SJSA1 (cell line): ENCODE measurements around the gene SLC7A8. TPM values are rescaled to one million over a fixed set of nuclear protein-coding genes. Genes with fewer than 3 reads are reported as not detected.
A peak's percentile ranks its signal among the peaks of the same experiment; 100 is the strongest.
"Not testable (repeated sequence)": the region's sequence is repeated elsewhere in the genome, so short reads cannot be mapped to it uniquely, and the experiment has no call there.

Experiments used
- DNase-seq, 2 experiments: peaks; one replicate each; pipeline ENCODE4 v3.0.0-alpha.2; 2015 to 2020; ENCODE audit warnings: low spot score in 2 of 2, low read depth in 1 of 2
- H3K27ac ChIP-seq: fragments of 250-450 bp; sonication (Bioruptor Pico); 2 replicates; pipeline ENCODE4 v1.5.1; 2020; ENCODE audit warnings: mild to moderate bottlenecking, moderate library complexity
- H3K27me3 ChIP-seq: fragments of 250-450 bp; sonication (Bioruptor Pico); replicated peaks from 2 replicates; pipeline ENCODE4 v1.5.1; 2020; ENCODE audit warnings: mild to moderate bottlenecking, moderate library complexity
- H3K36me3 ChIP-seq: fragments of 250-450 bp; sonication (Bioruptor Pico); 2 replicates; pipeline ENCODE4 v1.5.1; 2020; ENCODE audit warnings: mild to moderate bottlenecking
- H3K4me1 ChIP-seq: fragments of 250-450 bp; sonication (Bioruptor Pico); replicated peaks from 2 replicates; pipeline ENCODE4 v1.6.1; 2021; ENCODE audit warnings: mild to moderate bottlenecking
- H3K4me3 ChIP-seq: fragments of 250-450 bp; sonication (Bioruptor Pico); 2 replicates; pipeline ENCODE4 v1.5.1; 2020; ENCODE audit warnings: mild to moderate bottlenecking
- H3K9me3 ChIP-seq: fragments of 250-450 bp; sonication (Bioruptor Pico); replicated peaks from 2 replicates; pipeline ENCODE4 v1.5.1; 2020; ENCODE audit warnings: mild to moderate bottlenecking
- total RNA-seq: library from RNA; depleted of rRNA; stranded (reverse); fragments of >200 nt; shearing (Covaris generic); gene quantifications from 2 replicates; pipeline ENCODE4 v1.2.3, GENCODE V29; 2014

SLC7A8 gene
- total RNA-seq, 1 experiment from 2014 or later: 0.45 TPM

- H3K27me3 ChIP-seq, H3K4me3 ChIP-seq, H3K36me3 ChIP-seq, H3K9me3 ChIP-seq, H3K4me1 ChIP-seq, H3K27ac ChIP-seq, DNase-seq: not testable (repeated sequence)
Observed at GRCh38 chr14:23199141-23199540, 15.7 kb upstream of the SLC7A8 start.

GRCh38 chr14:23196487-23196886 lies 13.0 kb upstream of the SLC7A8 start:
- not testable (repeated sequence) for H3K4me1 ChIP-seq, H3K27ac ChIP-seq

GRCh38 chr14:23195552-23196101 lies 12.2 kb upstream of the SLC7A8 start:
- Histone ChIP-seq H3K27ac (no peak overlapping the region), H3K9me3 (no peaks in the 10 kb centered on the region), H3K4me3 (no peak overlapping the region), H3K4me1 (no peaks in the 10 kb centered on the region), H3K27me3 (no peaks in the 10 kb centered on the region), H3K36me3 (no peaks in the 10 kb centered on the region)
- no peak for DNase-seq

More at GRCh38 chr14:23196487-23196886, 13.0 kb upstream of the SLC7A8 start:
- DNase-seq, H3K27me3 ChIP-seq, H3K9me3 ChIP-seq, H3K36me3 ChIP-seq, H3K4me3 ChIP-seq: not testable (repeated sequence)

GRCh38 chr14:23193432-23193831 lies 10.0 kb upstream of the SLC7A8 start:
- no peaks in the 10 kb centered on the region for H3K4me1 ChIP-seq
- H3K9me3 ChIP-seq: no peaks in the 10 kb centered on the region
- H3K36me3 ChIP-seq: no peaks in the 10 kb centered on the region
- DNase-seq: no peak
- H3K27ac ChIP-seq: no peak overlapping the region
- H3K4me3 ChIP-seq: no peak overlapping the region
- no peaks in the 10 kb centered on the region for H3K27me3 ChIP-seq

- Histone ChIP-seq H3K4me3 (no peak overlapping the region), H3K36me3 (no peaks in the 10 kb centered on the region), H3K9me3 (no peaks in the 10 kb centered on the region), H3K27me3 (no peaks in the 10 kb centered on the region; the same call in none of the 2 replicates), H3K4me1 (peaks cover 15% of the 10 kb centered on the region), H3K27ac (no peak overlapping the region)
- no peak for DNase-seq
Observed at GRCh38 chr14:23187925-23188324, 4.5 kb upstream of the SLC7A8 start.

GRCh38 chr14:23186913-23187654 lies 3.6 kb upstream of the SLC7A8 start:
- H3K27ac ChIP-seq: no peak overlapping the region
- no peak overlapping the region for H3K4me3 ChIP-seq
- no peaks in the 10 kb centered on the region for H3K36me3 ChIP-seq
- no peak for DNase-seq
- H3K4me1 ChIP-seq: peaks cover 18% of the 10 kb centered on the region
- no peaks in the 10 kb centered on the region for H3K9me3 ChIP-seq
- H3K27me3 ChIP-seq: peaks cover 7% of the 10 kb centered on the region

GRCh38 chr14:23185063-23185462 lies 1.6 kb upstream of the SLC7A8 start:
- peaks cover 18% of the 10 kb centered on the region for H3K4me1 ChIP-seq
- H3K36me3 ChIP-seq: no peaks in the 10 kb centered on the region
- peaks cover 19% of the 10 kb centered on the region for H3K27me3 ChIP-seq
- peak in 1 of 2 experiments; percentile 58 for DNase-seq
- no peaks in the 10 kb centered on the region for H3K9me3 ChIP-seq
- no peak overlapping the region for H3K27ac ChIP-seq
- no peak overlapping the region for H3K4me3 ChIP-seq

GRCh38 chr14:23183158-23183470 lies 346 bp downstream of the SLC7A8 start:
- Histone ChIP-seq H3K27me3 (peaks cover 20% of the 10 kb centered on the region), H3K36me3 (no peaks in the 10 kb centered on the region), H3K4me3 (no peak overlapping the region), H3K9me3 (no peaks in the 10 kb centered on the region), H3K27ac (no peak overlapping the region), H3K4me1 (peaks cover 18% of the 10 kb centered on the region)
- no peak for DNase-seq

- Histone ChIP-seq H3K9me3 (no peaks in the 10 kb centered on the region), H3K4me3 (0 out of 2 replicates have a peak overlapping the region, but pooled peaks have one; percentile 12), H3K4me1 (peaks cover 18% of the 10 kb centered on the region), H3K36me3 (no peaks in the 10 kb centered on the region), H3K27ac (no peak overlapping the region), H3K27me3 (peaks cover 20% of the 10 kb centered on the region)
- DNase-seq: no peak
Observed at GRCh38 chr14:23182372-23183157, 895 bp downstream of the SLC7A8 start.

GRCh38 chr14:23181946-23182345 lies 1.5 kb downstream of the SLC7A8 start:
- Histone ChIP-seq H3K36me3 (no peaks in the 10 kb centered on the region), H3K9me3 (no peaks in the 10 kb centered on the region), H3K4me3 (no peak overlapping the region), H3K27ac (no peak overlapping the region), H3K4me1 (peaks cover 18% of the 10 kb centered on the region), H3K27me3 (peaks cover 25% of the 10 kb centered on the region)
- DNase-seq: no peak

GRCh38 chr14:23181453-23181852 lies 2.0 kb downstream of the SLC7A8 start:
- Histone ChIP-seq H3K27me3 (peaks cover 25% of the 10 kb centered on the region), H3K4me1 (peaks cover 18% of the 10 kb centered on the region), H3K4me3 (no peak overlapping the region), H3K36me3 (no peaks in the 10 kb centered on the region), H3K9me3 (no peaks in the 10 kb centered on the region), H3K27ac (no peak overlapping the region)
- DNase-seq: no peak

- Histone ChIP-seq H3K9me3 (no peaks in the 10 kb centered on the region), H3K27ac (no peak overlapping the region), H3K4me1 (0 out of 2 replicates have a peak, but pooled peaks cover 4% of the 10 kb centered on the region), H3K27me3 (peaks cover 19% of the 10 kb centered on the region), H3K36me3 (no peaks in the 10 kb centered on the region), H3K4me3 (no peak overlapping the region)
- DNase-seq: no peak
Observed at GRCh38 chr14:23177181-23177580, 6.3 kb downstream of the SLC7A8 start.

- 0 out of 2 replicates have a peak, but pooled peaks cover 4% of the 10 kb centered on the region for H3K4me1 ChIP-seq
- no peak overlapping the region for H3K27ac ChIP-seq
- H3K27me3 ChIP-seq: peaks cover 12% of the 10 kb centered on the region
- H3K9me3 ChIP-seq: no peaks in the 10 kb centered on the region
- peak in 1 of 2 experiments; percentile 15 for DNase-seq
- no peak overlapping the region for H3K4me3 ChIP-seq
- H3K36me3 ChIP-seq: no peaks in the 10 kb centered on the region
Observed at GRCh38 chr14:23175823-23176222, 7.6 kb downstream of the SLC7A8 start.
